Mesenchymal stem cell (in vitro differentiated cells and primary cell): Measurements from ENCODE around the gene ZNF217. TPM values are rescaled to one million over a fixed set of nuclear protein-coding genes. Genes with fewer than 3 reads are reported as not detected.
"Not testable (repeated sequence)": the region's sequence is repeated elsewhere in the genome, so short reads cannot be mapped to it uniquely, and the experiment has no call there.

ENCODE experiments used
- DNase-seq: peaks from one replicate; pipeline ENCODE4 v3.0.0-alpha.2; 2013
- H2AFZ ChIP-seq: one replicate; pipeline ENCODE4 v1.6.1; 2013; ENCODE audit warnings: low read depth, mild to moderate bottlenecking, control low read depth, inconsistent platforms, low read length, moderate library complexity
- H2AK5ac ChIP-seq: 2 replicates; pipeline ENCODE4 v1.6.1; 2013; ENCODE audit warnings: low read length, moderate library complexity, mild to moderate bottlenecking, inconsistent platforms; ENCODE audit not compliant: severe bottlenecking
- H2BK120ac ChIP-seq: one replicate; pipeline ENCODE4 v1.6.1; 2013; ENCODE audit warnings: low read depth, mild to moderate bottlenecking, inconsistent platforms, low read length, moderate library complexity
- H2BK12ac ChIP-seq, 2 experiments: one replicate each; pipeline ENCODE4 v1.6.1; 2013; ENCODE audit warnings: inconsistent platforms in 2 of 2, low read length in 2 of 2, mild to moderate bottlenecking in 2 of 2, moderate library complexity in 2 of 2, control low read depth in 1 of 2
- H2BK15ac ChIP-seq: one replicate; pipeline ENCODE4 v1.6.1; 2013; ENCODE audit warnings: mild to moderate bottlenecking, low read depth, inconsistent platforms; ENCODE audit not compliant: poor library complexity, severe bottlenecking
- H2BK5ac ChIP-seq: 2 replicates; pipeline ENCODE4 v1.6.1; 2013; ENCODE audit warnings: low read depth, mild to moderate bottlenecking, low read length, control low read depth, inconsistent platforms; ENCODE audit not compliant: poor library complexity, severe bottlenecking
- H3K14ac ChIP-seq, 2 experiments: one replicate each; pipeline ENCODE4 v1.6.1; 2013; ENCODE audit warnings: inconsistent platforms in 2 of 2, low read length in 2 of 2, control low read depth in 1 of 2, mild to moderate bottlenecking in 1 of 2, moderate library complexity in 1 of 2
- H3K18ac ChIP-seq, 2 experiments: one replicate each; pipeline ENCODE4 v1.6.1; 2013; ENCODE audit warnings: inconsistent platforms in 2 of 2, low read length in 2 of 2, control low read depth in 1 of 2, low read depth in 1 of 2, mild to moderate bottlenecking in 1 of 2
- H3K23ac ChIP-seq, 2 experiments: one replicate each; pipeline ENCODE4 v1.6.1; 2013; ENCODE audit warnings: inconsistent platforms in 2 of 2, low read length in 2 of 2, mild to moderate bottlenecking in 2 of 2, moderate library complexity in 2 of 2, control low read depth in 1 of 2
- H3K27ac ChIP-seq: 2 replicates; pipeline ENCODE4 v1.5.1; 2013; ENCODE audit warnings: mild to moderate bottlenecking, moderate library complexity, low read length, control low read depth, inconsistent platforms; ENCODE audit not compliant: poor library complexity, severe bottlenecking
- H3K27me3 ChIP-seq, 2 experiments: 2 replicates each; pipeline versions ENCODE4 v1.6.1 to v1.7.0; 2013; ENCODE audit warnings: low read length in 2 of 2, mild to moderate bottlenecking in 2 of 2, moderate library complexity in 2 of 2, control low read depth in 1 of 2, inconsistent platforms in 1 of 2; ENCODE audit not compliant: control insufficient read depth in 1 of 2, insufficient read depth in 1 of 2
- H3K36me3 ChIP-seq, 2 experiments: 2 replicates each; pipeline versions ENCODE4 v1.6.1 to v1.7.0; 2013; ENCODE audit warnings: low read length in 2 of 2, control low read depth in 1 of 2, inconsistent platforms in 1 of 2, low read depth in 1 of 2, mild to moderate bottlenecking in 1 of 2; ENCODE audit not compliant: insufficient read depth in 2 of 2, control insufficient read depth in 1 of 2
- H3K4ac ChIP-seq, 2 experiments: one replicate each; pipeline ENCODE4 v1.6.1; 2013; ENCODE audit warnings: inconsistent platforms in 2 of 2, low read length in 2 of 2, mild to moderate bottlenecking in 2 of 2, moderate library complexity in 2 of 2, control low read depth in 1 of 2, low read depth in 1 of 2
- H3K4me1 ChIP-seq: 2 replicates; pipeline ENCODE4 v1.6.1; 2013; ENCODE audit warnings: low read depth, low read length, control low read depth; ENCODE audit not compliant: control insufficient read depth, insufficient read depth
- H3K4me2 ChIP-seq: 2 replicates; pipeline ENCODE4 v1.6.1; 2013; ENCODE audit warnings: low read length, mild to moderate bottlenecking, inconsistent platforms; ENCODE audit not compliant: poor library complexity, severe bottlenecking
- H3K4me3 ChIP-seq, 2 experiments: 2 replicates each; pipeline versions ENCODE4 v1.5.1 to v1.7.0; 2013; ENCODE audit warnings: low read length in 2 of 2, mild to moderate bottlenecking in 2 of 2, control low read depth in 1 of 2, low read depth in 1 of 2; ENCODE audit not compliant: insufficient read depth in 1 of 2
- H3K79me1 ChIP-seq: replicated peaks from 2 replicates; pipeline ENCODE4 v1.6.1; 2013; ENCODE audit warnings: mild to moderate bottlenecking, control low read depth, low read length, inconsistent platforms; ENCODE audit not compliant: poor library complexity, severe bottlenecking
- H3K9ac ChIP-seq: 2 replicates; pipeline ENCODE4 v1.7.0; 2013; ENCODE audit warnings: mild to moderate bottlenecking, low read length, moderate library complexity
- H3K9me3 ChIP-seq: 2 replicates; pipeline ENCODE4 v1.7.0; 2013; ENCODE audit warnings: mild to moderate bottlenecking, low read length; ENCODE audit not compliant: control insufficient read depth
- H4K8ac ChIP-seq: one replicate; pipeline ENCODE4 v1.6.1; 2013; ENCODE audit warnings: inconsistent platforms, mild to moderate bottlenecking, low read length, moderate library complexity
- H4K91ac ChIP-seq: one replicate; pipeline ENCODE4 v1.6.1; 2013; ENCODE audit warnings: mild to moderate bottlenecking, low read length, inconsistent platforms
- whole genome bisulfite sequencing: methylation state at CpG from one replicate; pipeline ENCODE4 v1.1.7; 2013; ENCODE audit warnings: mixed read lengths; 5-methylcytosine and 5-hydroxymethylcytosine counted together
- polyA plus RNA-seq, 2 experiments: library from polyadenylated mRNA; stranded (reverse); fragments of 200-250 nt; gene quantifications; one replicate each; pipeline ENCODE4 v1.2.3, GENCODE V29; 2013

The ZNF217 gene
- polyA plus RNA-seq (2013, experiment 1 of 2): 15.7 TPM
- 16.6 TPM for polyA plus RNA-seq (2013, experiment 2 of 2)

DNA sequence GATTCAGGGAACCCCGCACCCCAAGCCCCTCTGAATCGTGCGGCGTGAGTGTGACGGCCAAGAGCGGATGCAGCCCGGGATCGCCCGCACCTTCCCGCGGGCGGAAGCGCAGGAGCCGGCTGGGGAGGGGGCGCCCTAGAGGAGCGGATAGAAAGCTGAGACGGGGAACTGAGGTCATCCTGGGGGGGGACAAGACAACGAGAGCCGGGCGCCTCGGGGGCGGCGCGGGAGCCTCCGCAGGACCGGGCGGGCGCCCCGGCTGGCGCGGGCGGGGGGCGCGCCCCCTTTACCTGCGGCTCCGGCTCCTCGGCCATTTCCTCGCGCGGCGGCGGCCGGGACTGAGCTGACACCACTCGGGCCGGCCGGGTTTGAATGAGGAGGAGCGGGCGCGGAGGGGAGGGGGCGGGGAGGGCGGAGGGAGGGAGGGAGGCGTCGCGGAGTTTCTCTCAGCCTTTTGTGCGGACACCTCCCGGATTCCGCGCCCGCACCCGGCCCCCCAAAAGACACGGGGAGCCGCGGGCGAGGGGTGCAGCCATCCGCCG is at the start of gene ZNF217:
ZNF217 (minus strand) TSS at position 374 of the 542 bp plus-strand sequence. CDS start 11,013 bp downstream, outside the sequence.
- H2AFZ ChIP-seq, H3K9me3 ChIP-seq, H3K79me1 ChIP-seq, H3K23ac ChIP-seq, H3K4me1 ChIP-seq, H2BK15ac ChIP-seq, H3K27me3 ChIP-seq, H2BK12ac ChIP-seq, H3K36me3 ChIP-seq, H2AK5ac ChIP-seq: not testable (repeated sequence)
- 0% methylated on average over 32 of the region's 66 CpGs for WGBS
- Histone ChIP-seq H4K8ac (peak within 1 kb of the TSS; percentile 88), H3K4me3 (peak within 1 kb of the TSS; percentile 83 to 84), H3K18ac (peak within 1 kb of the TSS; percentile 90 to 97), H2BK120ac (peak within 1 kb of the TSS; percentile 98), H3K14ac (peak within 1 kb of the TSS; percentile 75 to 86), H3K27ac (peak within 1 kb of the TSS; percentile 81), H3K9ac (peak within 1 kb of the TSS; percentile 98), H3K4me2 (peak within 1 kb of the TSS; percentile 65), H3K4ac (peak within 1 kb of the TSS in 1 of 2 experiments; percentile 89), H2BK5ac (peak within 1 kb of the TSS; percentile 91), H4K91ac (peak within 1 kb of the TSS; percentile 97)
- peak; percentile 69 for DNase-seq

DNA sequence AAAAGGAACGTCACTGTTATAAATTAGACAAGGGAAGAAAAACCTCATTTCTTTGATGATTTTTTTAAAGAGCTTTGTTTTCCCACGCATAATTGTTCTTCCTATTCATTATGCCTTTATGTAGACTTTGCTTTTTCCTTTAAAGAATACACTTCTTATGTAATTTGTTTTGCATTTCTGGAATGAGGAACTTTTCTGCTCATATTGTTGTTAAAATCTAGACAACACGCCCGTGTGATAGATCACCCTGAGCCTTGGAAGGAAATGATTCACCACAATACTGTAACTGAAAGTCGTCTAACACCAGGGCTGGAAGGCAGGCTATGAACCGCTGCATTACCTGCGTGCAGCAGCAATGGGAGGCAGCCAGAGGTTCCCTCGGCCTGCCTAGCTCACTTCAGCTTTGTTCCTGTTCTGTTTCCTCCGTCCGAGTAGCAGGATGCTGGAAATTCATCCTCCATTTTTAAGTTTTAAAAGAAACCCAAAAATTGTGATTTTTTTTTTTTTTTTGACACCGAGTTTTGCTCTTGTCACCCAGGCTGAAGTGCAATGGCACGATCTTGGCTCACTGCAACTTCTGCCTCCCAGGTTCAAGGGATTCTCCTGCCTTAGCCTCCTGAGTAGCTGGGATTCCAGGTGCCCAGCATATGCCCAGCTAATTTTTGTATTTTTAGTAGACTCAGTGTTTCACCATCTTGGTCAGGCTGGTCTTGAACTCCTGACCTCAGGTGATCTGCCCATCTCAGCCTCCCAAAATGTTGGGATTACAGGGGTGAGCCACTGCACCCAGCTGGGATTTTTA is 49.6 kb upstream of the ZNF217 start:
- Histone ChIP-seq H2BK120ac (no peak overlapping the region), H3K27ac (peak overlapping the region; percentile 88), H3K23ac (no peak overlapping the region), H2BK5ac (no peak overlapping the region), H3K18ac (peak overlapping the region; percentile 67 to 72), H4K8ac (peak overlapping the region; percentile 87), H2AFZ (no peak overlapping the region), H3K9ac (peak overlapping the region; percentile 74), H2BK15ac (peak overlapping the region; percentile 28), H3K4me3 (peak overlapping the region in 1 of 2 experiments; percentile 52), H3K9me3 (no peaks in the 10 kb centered on the region), H3K36me3 (no peaks in the 10 kb centered on the region), H3K14ac (no peak overlapping the region), H3K4ac (no peak overlapping the region), H3K27me3 (no peaks in the 10 kb centered on the region), H3K79me1 (no peaks in the 10 kb centered on the region), H3K4me2 (peak overlapping the region; percentile 51), H2AK5ac (no peak overlapping the region), H4K91ac (peak overlapping the region; percentile 84), H3K4me1 (peaks cover 3% of the 10 kb centered on the region), H2BK12ac (peak overlapping the region in 1 of 2 experiments; percentile 65)
- peak; percentile 84 for DNase-seq
- WGBS: 31% methylated on average over 10 of the region's 12 CpGs

DNA sequence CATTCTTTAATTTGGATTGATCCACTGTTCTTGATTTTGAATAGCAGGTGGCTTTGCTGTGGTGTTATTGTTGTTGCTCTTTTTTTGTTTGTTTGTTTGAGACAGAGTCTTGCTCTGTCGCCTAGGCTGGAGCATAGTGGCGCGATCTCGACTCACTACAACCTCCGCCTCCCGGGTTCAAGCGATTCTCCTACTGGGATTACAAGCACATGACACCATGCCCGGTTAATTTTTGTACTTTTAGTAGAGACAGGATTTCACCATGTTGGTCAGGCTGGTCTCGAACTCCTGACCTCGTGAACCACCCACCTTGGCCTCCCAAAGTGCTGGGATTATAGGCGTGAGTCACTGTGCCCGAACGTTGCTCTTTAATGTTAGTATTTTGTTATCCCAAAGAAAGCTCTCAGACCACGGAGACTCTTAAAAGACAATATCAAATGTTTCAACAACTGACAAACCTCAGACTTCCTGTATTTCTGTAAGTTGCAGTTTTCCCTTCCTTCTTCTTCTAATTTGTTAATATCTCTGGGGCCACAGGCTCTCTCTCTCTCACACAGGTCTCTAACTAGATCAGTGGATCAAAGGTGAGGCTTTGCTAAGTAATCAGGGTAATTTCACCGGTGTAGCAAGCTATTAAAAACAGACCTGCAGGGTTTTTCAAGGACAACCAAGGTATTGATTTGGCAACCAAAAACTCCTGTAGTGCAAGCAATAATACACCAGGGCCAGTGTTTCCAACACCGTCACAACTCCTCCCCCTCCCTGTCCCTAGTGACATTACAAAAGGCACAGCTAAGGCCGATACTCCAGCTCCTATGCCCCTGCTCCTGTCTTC is 48.8 kb upstream of the ZNF217 start:
- H3K4me3 ChIP-seq: peak overlapping the region in 1 of 2 experiments; percentile 52
- H3K23ac ChIP-seq: no peak overlapping the region
- H2AK5ac ChIP-seq: no peak overlapping the region
- no peaks in the 10 kb centered on the region for H3K36me3 ChIP-seq
- H4K8ac ChIP-seq: peak overlapping the region; percentile 72
- H3K14ac ChIP-seq: no peak overlapping the region
- H3K9ac ChIP-seq: peak overlapping the region; percentile 74
- DNase-seq: peak; percentile 88
- 45% methylated on average over 16 of the region's 17 CpGs for WGBS
- H4K91ac ChIP-seq: no peak overlapping the region
- H2BK15ac ChIP-seq: no peak overlapping the region
- no peak overlapping the region for H2BK120ac ChIP-seq
- H3K9me3 ChIP-seq: no peaks in the 10 kb centered on the region
- H2BK5ac ChIP-seq: no peak overlapping the region
- no peaks in the 10 kb centered on the region for H3K79me1 ChIP-seq
- H2AFZ ChIP-seq: no peak overlapping the region
- peak overlapping the region; percentile 88 for H3K27ac ChIP-seq
- peak overlapping the region in 1 of 2 experiments; percentile 32 for H3K4ac ChIP-seq
- peak overlapping the region in 1 of 2 experiments; percentile 54 for H3K18ac ChIP-seq
- H3K4me1 ChIP-seq: peaks cover 3% of the 10 kb centered on the region
- H3K27me3 ChIP-seq: no peaks in the 10 kb centered on the region
- peak overlapping the region; percentile 30 for H3K4me2 ChIP-seq
- peak overlapping the region in 1 of 2 experiments; percentile 59 for H2BK12ac ChIP-seq
